Upper lobe of left lung (tissue), 4 donors: ENCODE measurements around the gene MPRIP.
"Not testable (repeated sequence)": the region's sequence is repeated elsewhere in the genome, so short reads cannot be mapped to it uniquely, and the experiment has no call there.

Experiments used
- CTCF ChIP-seq, 6 experiments: fragments of 450-650 bp in 4 of 6; fragments of 200-600 bp in 2 of 6; sonication (generic) in 2 of 6; IDR thresholded peaks; one replicate each; pipeline ENCODE4 v1.5.1; 2016 to 2019; ENCODE audit warnings: antibody characterized with exemption in 6 of 6
- POLR2A ChIP-seq, 4 donors: fragments of 450-650 bp; IDR thresholded peaks; one replicate each; pipeline ENCODE4 v1.5.1; 2016 to 2017; ENCODE audit warnings: antibody characterized with exemption in 4 of 4, mild to moderate bottlenecking in 2 of 4
- POLR2AphosphoS5 ChIP-seq, 2 donors: sonication (generic); formaldehyde crosslinking; IDR thresholded peaks; one replicate each; pipeline ENCODE4 v1.5.1; 2017; ENCODE audit warnings: antibody characterized with exemption in 2 of 2

DNA sequence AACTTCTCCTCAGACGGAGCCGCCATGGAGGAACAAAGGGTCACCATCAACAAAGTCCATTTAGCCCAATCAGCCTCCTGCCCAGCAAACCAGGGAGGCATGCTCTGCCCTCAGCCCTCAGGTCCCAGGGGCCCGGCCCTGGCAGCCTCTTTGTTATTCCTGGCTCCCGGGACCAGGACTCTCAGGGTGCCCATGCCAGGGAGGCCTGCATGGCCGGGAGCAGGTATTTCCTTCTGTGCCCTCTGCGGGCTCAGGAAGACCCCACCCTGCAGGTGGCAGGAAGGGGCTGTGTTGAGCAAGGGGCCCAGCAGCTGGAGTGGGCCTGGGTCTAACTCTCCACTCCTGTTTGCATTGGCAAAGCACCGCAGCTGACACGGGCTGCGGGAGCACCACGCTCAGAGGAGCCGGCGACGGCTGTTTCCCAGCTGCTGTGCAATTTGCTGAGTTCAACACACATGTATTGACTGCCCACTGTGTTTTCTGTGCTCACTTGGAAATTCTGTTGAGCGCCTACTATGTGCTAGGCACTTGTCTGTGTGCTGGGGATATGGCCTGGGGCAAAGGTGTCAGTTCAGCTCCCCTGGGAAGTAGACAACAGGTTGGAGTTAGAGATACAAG lies 37.2 kb upstream of the MPRIP start:
- not testable (repeated sequence) for TF ChIP-seq POLR2AphosphoS5, CTCF, POLR2A (IDR thresholded peaks at IDR 0.05)
